ENCODE measurements around the gene ERC2.

The ERC2 gene

GRCh38 chr3:56005196-56005805 lies 463.0 kb downstream of the ERC2 start (continued):
- TF ChIP-seq, protein P1, sequence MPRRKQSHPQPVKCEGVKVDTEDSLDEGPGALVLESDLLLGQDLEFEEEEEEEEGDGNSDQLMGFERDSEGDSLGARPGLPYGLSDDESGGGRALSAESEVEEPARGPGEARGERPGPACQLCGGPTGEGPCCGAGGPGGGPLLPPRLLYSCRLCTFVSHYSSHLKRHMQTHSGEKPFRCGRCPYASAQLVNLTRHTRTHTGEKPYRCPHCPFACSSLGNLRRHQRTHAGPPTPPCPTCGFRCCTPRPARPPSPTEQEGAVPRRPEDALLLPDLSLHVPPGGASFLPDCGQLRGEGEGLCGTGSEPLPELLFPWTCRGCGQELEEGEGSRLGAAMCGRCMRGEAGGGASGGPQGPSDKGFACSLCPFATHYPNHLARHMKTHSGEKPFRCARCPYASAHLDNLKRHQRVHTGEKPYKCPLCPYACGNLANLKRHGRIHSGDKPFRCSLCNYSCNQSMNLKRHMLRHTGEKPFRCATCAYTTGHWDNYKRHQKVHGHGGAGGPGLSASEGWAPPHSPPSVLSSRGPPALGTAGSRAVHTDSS (tag by site-specific recombination; IDR thresholded peaks at IDR 0.05): no peak
- no peak for TF ChIP-seq HOXA7 (CRISPR knock-in tag; IDR thresholded peaks at IDR 0.05; ENCODE audit: borderline replicate concordance)
- no peak for TF ChIP-seq ZNF274 (IDR thresholded peaks at IDR 0.05; ENCODE audit: low read length)
- no peak for TF ChIP-seq ZNF274 (tag by site-specific recombination; IDR thresholded peaks at IDR 0.05; ENCODE audit: borderline replicate concordance)
- no peak for TF ChIP-seq ZNF701 (tag by site-specific recombination; IDR thresholded peaks at IDR 0.05)
- TF ChIP-seq, protein P2, sequence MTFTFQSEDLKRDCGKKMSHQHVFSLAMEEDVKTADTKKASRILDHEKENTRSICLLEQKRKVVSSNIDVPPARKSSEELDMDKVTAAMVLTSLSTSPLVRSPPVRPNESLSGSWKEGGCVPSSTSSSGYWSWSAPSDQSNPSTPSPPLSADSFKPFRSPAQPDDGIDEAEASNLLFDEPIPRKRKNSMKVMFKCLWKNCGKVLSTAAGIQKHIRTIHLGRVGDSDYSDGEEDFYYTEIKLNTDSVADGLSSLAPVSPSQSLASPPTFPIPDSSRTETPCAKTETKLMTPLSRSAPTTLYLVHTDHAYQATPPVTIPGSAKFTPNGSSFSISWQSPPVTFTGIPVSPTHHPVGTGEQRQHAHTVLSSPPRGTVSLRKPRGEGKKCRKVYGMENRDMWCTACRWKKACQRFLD (tag by site-specific recombination; IDR thresholded peaks at IDR 0.05): no peak
- TF ChIP-seq ZNF548 (tag by site-specific recombination; IDR thresholded peaks at IDR 0.05): no peak
- no peak for TF ChIP-seq ZNF394 (tag by site-specific recombination; IDR thresholded peaks at IDR 0.05; ENCODE audit: borderline replicate concordance)

GRCh38 chr3:56003129-56003528 lies 465.1 kb downstream of the ERC2 start:
- H3K27ac ChIP-seq (ENCODE audit: extremely low read depth, low read depth, low read length): no peak overlapping the region
- no peaks in the 10 kb centered on the region for H3K4me1 ChIP-seq (ENCODE audit: control insufficient read depth, insufficient read depth, low read length)
- H3K9me3 ChIP-seq (ENCODE audit: control insufficient read depth, insufficient read depth, low read depth, low read length): no peaks in the 10 kb centered on the region
- ChIA-PET CTCF (no interaction called here), POLR2A (no interaction called here)
- 0 out of 2 replicates have a peak, but pooled peaks have one; percentile 37 for TF ChIP-seq PRDM1 (tag by site-specific recombination; IDR thresholded peaks at IDR 0.05)
- TF ChIP-seq REST (tag by site-specific recombination; IDR thresholded peaks at IDR 0.05): no peak
- no peaks in the 10 kb centered on the region for H3K36me3 ChIP-seq (ENCODE audit: control insufficient read depth in 2 of 2, insufficient read depth in 1 of 2, low read length in 2 of 2)
- H3K4me3 ChIP-seq (ENCODE audit: low read depth, low read length): no peak overlapping the region

GRCh38 chr3:56001991-56002390 lies 466.3 kb downstream of the ERC2 start:
- Histone ChIP-seq H3K27ac (ENCODE audit: extremely low read depth, low read depth, low read length) (no peak overlapping the region), H3K4me1 (ENCODE audit: control insufficient read depth, insufficient read depth, low read length) (no peaks in the 10 kb centered on the region), H3K36me3 (ENCODE audit: control insufficient read depth in 2 of 2, insufficient read depth in 1 of 2, low read length in 2 of 2) (no peaks in the 10 kb centered on the region), H3K9me3 (ENCODE audit: control insufficient read depth, insufficient read depth, low read depth, low read length) (no peaks in the 10 kb centered on the region), H3K4me3 (ENCODE audit: low read depth, low read length) (no peak overlapping the region)
- ChIA-PET CTCF (interaction anchor here (0.5 to 0.7 kb wide), 3 partner anchors 45 to 759 kb away, joined by 3 to 4 read pairs (median 4); no protein-coding TSS in a partner anchor), POLR2A (no interaction called here)
- TF ChIP-seq SALL2 (tag by site-specific recombination; IDR thresholded peaks at IDR 0.05; ENCODE audit: borderline replicate concordance) (no peak), ZNF426 (tag by site-specific recombination; IDR thresholded peaks at IDR 0.05) (no peak), ZBTB48 (tag by site-specific recombination; IDR thresholded peaks at IDR 0.05) (no peak), ZNF660 (tag by site-specific recombination; IDR thresholded peaks at IDR 0.05) (no peak), ZFP69B (tag by site-specific recombination; IDR thresholded peaks at IDR 0.05) (no peak), ZNF645 (tag by site-specific recombination; IDR thresholded peaks at IDR 0.05) (no peak), KLF7 (tag by site-specific recombination; IDR thresholded peaks at IDR 0.05; ENCODE audit: borderline replicate concordance) (no peak), ZBTB49 (tag by site-specific recombination; IDR thresholded peaks at IDR 0.05; ENCODE audit: low read depth) (no peak), ZNF610 (tag by site-specific recombination; IDR thresholded peaks at IDR 0.05; ENCODE audit: borderline replicate concordance) (no peak), KLF10 (tag by site-specific recombination; IDR thresholded peaks at IDR 0.05) (no peak), ZFHX2 (tag by site-specific recombination; conservative IDR thresholded peaks at IDR 0.05) (no peak)
- TF ChIP-seq, protein P3, sequence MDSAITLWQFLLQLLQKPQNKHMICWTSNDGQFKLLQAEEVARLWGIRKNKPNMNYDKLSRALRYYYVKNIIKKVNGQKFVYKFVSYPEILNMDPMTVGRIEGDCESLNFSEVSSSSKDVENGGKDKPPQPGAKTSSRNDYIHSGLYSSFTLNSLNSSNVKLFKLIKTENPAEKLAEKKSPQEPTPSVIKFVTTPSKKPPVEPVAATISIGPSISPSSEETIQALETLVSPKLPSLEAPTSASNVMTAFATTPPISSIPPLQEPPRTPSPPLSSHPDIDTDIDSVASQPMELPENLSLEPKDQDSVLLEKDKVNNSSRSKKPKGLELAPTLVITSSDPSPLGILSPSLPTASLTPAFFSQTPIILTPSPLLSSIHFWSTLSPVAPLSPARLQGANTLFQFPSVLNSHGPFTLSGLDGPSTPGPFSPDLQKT (IDR thresholded peaks at IDR 0.05; ENCODE audit: borderline replicate concordance, low read depth, low read length): no peak

All from HEK293 (cell line).